Peyer's patch (tissue), 4 donors: ENCODE results near the gene DSG4.

ENCODE experiments used
- CTCF ChIP-seq, 6 experiments: fragments of 450-650 bp in 4 of 6; fragments of 200-600 bp in 2 of 6; sonication (generic) in 1 of 6; IDR thresholded peaks; one replicate each; pipeline ENCODE4 v1.5.1; 2017 to 2019; ENCODE audit warnings: antibody characterized with exemption in 6 of 6, mild to moderate bottlenecking in 3 of 6, moderate library complexity in 1 of 6
- POLR2A ChIP-seq, 2 donors: fragments of 450-650 bp; IDR thresholded peaks; one replicate each; pipeline ENCODE4 v1.5.1; 2017; ENCODE audit warnings: antibody characterized with exemption in 2 of 2, mild to moderate bottlenecking in 2 of 2, moderate library complexity in 2 of 2

DNA sequence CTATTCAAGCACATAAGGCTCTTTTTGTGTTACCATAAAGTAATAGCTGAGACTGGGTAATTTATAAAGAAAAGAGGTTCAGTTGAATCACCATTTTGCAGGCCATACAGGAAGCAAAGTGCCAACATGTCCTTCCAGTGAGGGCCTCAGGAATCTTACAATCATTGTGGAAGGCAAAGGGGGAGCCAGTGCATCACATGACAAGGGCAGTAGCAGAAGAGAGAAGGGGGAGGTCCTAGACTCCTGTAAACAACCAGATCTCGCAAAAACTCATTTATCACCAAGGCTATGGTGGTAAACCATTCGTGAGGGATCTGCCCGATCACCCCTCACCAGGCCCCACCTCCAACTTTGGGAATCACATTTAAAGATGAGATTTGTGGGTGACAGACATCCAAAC, 16.7 kb downstream of the DSG4 start:
- TF ChIP-seq CTCF (IDR thresholded peaks at IDR 0.05) (no peak), POLR2A (IDR thresholded peaks at IDR 0.05) (no peak)
